ENCODE results near the gene HLA-DRA.
"Not testable (repeated sequence)": the region's sequence is repeated elsewhere in the genome, so short reads cannot be mapped to it uniquely, and the experiment has no call there.

GRCh38 chr6:32467743-32468503 lies 28.2 kb downstream of the HLA-DRA start:
- TF ChIP-seq NR2C2 (CRISPR knock-in tag; IDR thresholded peaks at IDR 0.05); IRF1 (CRISPR knock-in tag; IDR thresholded peaks at IDR 0.05); CTCF (IDR thresholded peaks at IDR 0.05); FOXJ3 (CRISPR knock-in tag; IDR thresholded peaks at IDR 0.05; ENCODE audit: borderline replicate concordance): not testable (repeated sequence)
